Myocyte (in vitro differentiated cells): ENCODE measurements around the gene NPHP4. TPM values are rescaled to one million over a fixed set of nuclear protein-coding genes. Genes with fewer than 3 reads are reported as not detected.
"Not testable (repeated sequence)": the region's sequence is repeated elsewhere in the genome, so short reads cannot be mapped to it uniquely, and the experiment has no call there.

Experiments
- DNase-seq: peaks from one replicate; pipeline ENCODE4 v3.0.0-alpha.2; 2012; ENCODE audit warnings: low read depth
- total RNA-seq: library from RNA; depleted of rRNA; stranded (reverse); fragments of >200 nt; gene quantifications from 2 replicates; pipeline ENCODE4 v1.2.3, GENCODE V29; 2014

Gene NPHP4
- total RNA-seq, 1 donor from 2014 or later, result 2.9 TPM

- DNase-seq, result peak; percentile 17
Observed at GRCh38 chr1:5936621-5937372, 55.4 kb downstream of the NPHP4 start.

GRCh38 chr1:5936126-5936525 lies 56.1 kb downstream of the NPHP4 start:
- no peak for DNase-seq

- DNase-seq, result no peak
Observed at GRCh38 chr1:5935026-5935425, 57.2 kb downstream of the NPHP4 start.

- no peak for DNase-seq
Observed at GRCh38 chr1:5934058-5934884, 58.0 kb downstream of the NPHP4 start.

GRCh38 chr1:5933676-5934057 lies 58.6 kb downstream of the NPHP4 start:
- no peak for DNase-seq

- DNase-seq, result no peak
Observed at GRCh38 chr1:5933050-5933449, 59.2 kb downstream of the NPHP4 start.

GRCh38 chr1:5928714-5929400 lies 63.4 kb downstream of the NPHP4 start:
- no peak for DNase-seq

GRCh38 chr1:5927506-5928370 lies 64.5 kb downstream of the NPHP4 start:
- no peak for DNase-seq

GRCh38 chr1:5926686-5927435 lies 65.4 kb downstream of the NPHP4 start:
- no peak for DNase-seq

- DNase-seq, result not testable (repeated sequence)
Observed at GRCh38 chr1:5922700-5923330, 69.4 kb downstream of the NPHP4 start.

- DNase-seq, result no peak
Observed at GRCh38 chr1:5921671-5922070, 70.6 kb downstream of the NPHP4 start.

GRCh38 chr1:5921129-5921528 lies 71.1 kb downstream of the NPHP4 start:
- no peak for DNase-seq

- no peak for DNase-seq
Observed at GRCh38 chr1:5920201-5920600, 72.0 kb downstream of the NPHP4 start.

- DNase-seq, result no peak
Observed at GRCh38 chr1:5918275-5918649, 74.0 kb downstream of the NPHP4 start.

- DNase-seq, result no peak
Observed at GRCh38 chr1:5917591-5918274, 74.5 kb downstream of the NPHP4 start.

GRCh38 chr1:5917281-5917590 lies 75.0 kb downstream of the NPHP4 start:
- no peak for DNase-seq

- no peak for DNase-seq
Observed at GRCh38 chr1:5916572-5917280, 75.5 kb downstream of the NPHP4 start.
